ENCODE results near the gene CCDC187.

CCDC187 gene

GRCh38 chr9:136222906-136223285 lies 81.0 kb downstream of the CCDC187 start:
- DNase-seq, result no peak

GRCh38 chr9:136222166-136222905 lies 81.6 kb downstream of the CCDC187 start:
- no peak for DNase-seq

- DNase-seq, result peak; percentile 22
Observed at GRCh38 chr9:136220017-136220729, 83.7 kb downstream of the CCDC187 start.

- peak; percentile 40 for DNase-seq
Observed at GRCh38 chr9:136219276-136219675, 84.6 kb downstream of the CCDC187 start.

GRCh38 chr9:136218673-136219072 lies 85.2 kb downstream of the CCDC187 start:
- DNase-seq, result no peak

- DNase-seq, result no peak
Observed at GRCh38 chr9:136218271-136218670, 85.6 kb downstream of the CCDC187 start.

GRCh38 chr9:136216541-136217244 lies 87.2 kb downstream of the CCDC187 start:
- DNase-seq, result no peak

GRCh38 chr9:136213733-136214132 lies 90.2 kb downstream of the CCDC187 start:
- no peak for DNase-seq

GRCh38 chr9:136212345-136212950 lies 91.4 kb downstream of the CCDC187 start:
- no peak for DNase-seq

- no peak for DNase-seq
Observed at GRCh38 chr9:136211441-136212344, 92.2 kb downstream of the CCDC187 start.

- no peak for DNase-seq
Observed at GRCh38 chr9:136211006-136211405, 92.9 kb downstream of the CCDC187 start.

- no peak for DNase-seq
Observed at GRCh38 chr9:136210276-136210675, 93.6 kb downstream of the CCDC187 start.

- DNase-seq, result no peak
Observed at GRCh38 chr9:136209786-136210185, 94.1 kb downstream of the CCDC187 start.

GRCh38 chr9:136209232-136209631 lies 94.7 kb downstream of the CCDC187 start:
- no peak for DNase-seq

- no peak for DNase-seq
Observed at GRCh38 chr9:136208675-136209074, 95.2 kb downstream of the CCDC187 start.

GRCh38 chr9:136207616-136208015 lies 96.3 kb downstream of the CCDC187 start:
- DNase-seq, result no peak

- DNase-seq, result no peak
Observed at GRCh38 chr9:136206602-136207275, 97.2 kb downstream of the CCDC187 start.

GRCh38 chr9:136205707-136205992 lies 98.2 kb downstream of the CCDC187 start:
- no peak for DNase-seq

GRCh38 chr9:136204838-136205706 lies 98.8 kb downstream of the CCDC187 start, which contains the start of gene LHX3:
Gene LHX3, minus strand, starts transcription at chr9:136205128. Its CDS starts 116 bp downstream, at chr9:136205012.
- peak; percentile 27 for DNase-seq

GRCh38 chr9:136204145-136204805 lies 99.6 kb downstream of the CCDC187 start:
- no peak for DNase-seq
